Measurements from ENCODE around the gene PKM.

GRCh38 chr15:72265031-72265430 lies 34.0 kb upstream of the PKM start:
- TF ChIP-seq POLR2A (IDR thresholded peaks at IDR 0.05) (no peak), CTCF (IDR thresholded peaks at IDR 0.05) (no peak)
